CD4-positive, alpha-beta T cell treated with Interleukin-15 for 1 hour (primary cell): ENCODE results near the gene CAMK2D.

ENCODE experiments used
- DNase-seq: peaks from one replicate; pipeline ENCODE4 v3.0.0-alpha.2; 2020

Gene CAMK2D

DNA sequence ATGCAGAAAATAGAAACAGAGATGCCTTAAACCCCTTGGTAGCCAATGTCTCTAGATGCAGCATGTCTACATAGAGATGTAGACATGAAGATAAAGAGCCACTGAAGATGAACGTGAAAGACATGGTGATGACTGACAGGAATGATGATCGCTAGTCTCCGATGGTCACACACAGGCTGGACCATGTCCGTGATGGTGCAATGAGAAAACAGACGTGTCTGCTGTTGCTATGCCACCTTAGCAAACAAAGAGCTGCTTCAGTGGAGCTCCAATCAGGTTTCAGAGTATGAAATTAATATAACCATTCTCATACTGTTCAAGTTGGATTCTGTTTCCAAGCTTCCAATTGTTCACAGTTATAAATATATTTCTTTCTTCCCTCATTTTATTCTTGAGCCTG lies 256.5 kb downstream of the CAMK2D start:
- DNase-seq, result no peak

DNA sequence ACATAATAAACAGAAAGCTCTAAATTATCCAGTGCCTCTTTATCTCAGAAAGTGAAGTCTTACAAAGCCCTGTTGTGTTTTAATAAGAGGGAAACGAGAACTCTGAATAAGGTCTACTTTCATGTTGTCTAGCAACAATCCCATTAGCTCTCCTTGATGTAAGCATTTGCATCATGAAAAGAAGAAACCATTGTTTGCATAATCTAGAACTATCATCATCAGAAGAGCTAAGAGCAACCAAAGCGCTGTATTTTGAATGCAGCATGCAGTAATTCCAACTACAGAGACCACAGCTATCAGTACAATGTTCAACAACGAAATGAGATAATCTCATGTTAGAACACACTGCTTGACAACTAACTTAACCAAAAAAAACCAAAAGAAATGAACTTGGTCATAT lies 257.1 kb downstream of the CAMK2D start:
- no peak for DNase-seq

DNA sequence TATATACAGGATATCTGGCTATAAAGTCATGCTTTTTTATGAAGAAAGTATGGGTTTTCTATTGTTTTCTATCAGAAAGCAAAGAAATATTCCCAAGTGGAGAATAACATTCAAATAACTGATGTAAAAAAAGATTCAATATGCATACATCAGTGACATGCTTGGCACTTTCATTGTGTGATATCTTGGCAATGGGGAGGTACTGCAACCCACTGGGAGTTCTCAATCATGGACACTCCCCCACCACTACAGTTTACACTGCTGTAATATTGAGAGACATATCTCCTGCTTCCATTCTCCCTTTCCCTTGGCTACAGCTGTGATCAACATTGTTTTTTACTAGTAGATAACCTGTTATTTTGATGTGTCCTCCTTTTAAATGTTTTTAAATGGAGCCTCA lies 257.8 kb downstream of the CAMK2D start:
- DNase-seq, result no peak

DNA sequence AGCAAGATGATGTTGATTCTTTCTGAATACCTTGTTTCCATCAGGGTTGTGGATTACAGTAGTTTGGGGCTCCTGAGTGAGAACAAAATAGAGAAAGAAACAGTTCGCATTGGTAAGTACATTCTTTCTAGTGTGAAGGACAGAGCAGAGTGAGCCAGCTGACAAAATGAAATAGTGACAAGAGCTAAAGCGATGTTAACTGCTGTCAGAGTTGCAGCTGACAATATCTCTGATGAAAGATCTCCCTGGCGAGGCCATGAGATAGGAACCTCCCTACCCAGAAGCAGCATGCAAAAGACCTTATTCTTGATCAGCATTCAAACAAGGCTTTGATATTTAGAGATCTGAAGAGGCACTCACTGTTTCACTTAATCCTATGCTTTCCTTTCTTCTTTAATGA lies 258.6 kb downstream of the CAMK2D start:
- DNase-seq, result no peak

DNA sequence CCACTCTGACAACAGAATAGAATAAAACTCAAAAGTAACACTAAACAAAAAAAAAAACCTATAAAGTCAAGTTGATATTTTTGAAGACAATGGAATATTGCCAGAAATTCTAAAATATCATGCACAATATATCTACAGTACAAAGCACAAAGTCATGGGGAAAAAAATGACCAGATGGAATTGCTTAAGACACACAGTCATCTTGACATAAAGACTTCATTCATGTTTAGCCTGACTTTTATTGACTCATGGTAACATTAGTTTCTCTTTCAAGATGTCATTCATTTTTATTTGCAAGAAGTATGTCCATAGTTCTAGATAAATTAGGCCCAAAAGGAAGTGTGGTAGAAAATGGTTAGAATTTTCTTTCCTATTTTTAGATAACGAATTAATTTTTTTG lies 259.1 kb downstream of the CAMK2D start:
- no peak for DNase-seq

DNA sequence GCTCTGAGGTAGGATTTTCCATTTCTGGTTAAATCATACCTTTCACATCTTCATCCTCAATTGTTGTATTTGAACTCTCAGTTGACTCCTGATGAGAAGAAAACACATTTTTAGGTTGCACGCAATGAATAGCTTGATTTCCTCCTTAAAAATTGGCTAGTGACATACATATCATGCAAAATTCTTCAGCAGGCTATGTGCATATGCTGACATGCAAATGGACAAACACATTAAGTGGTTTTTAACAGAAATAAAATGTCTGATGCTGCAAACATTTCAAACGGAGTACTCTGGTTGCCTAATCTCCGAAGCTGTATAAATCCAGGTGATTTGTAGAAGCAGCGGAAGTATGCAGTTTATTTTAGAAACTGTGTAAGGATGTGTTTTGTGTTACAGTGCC lies 261.1 kb downstream of the CAMK2D start:
- no peak for DNase-seq

DNA sequence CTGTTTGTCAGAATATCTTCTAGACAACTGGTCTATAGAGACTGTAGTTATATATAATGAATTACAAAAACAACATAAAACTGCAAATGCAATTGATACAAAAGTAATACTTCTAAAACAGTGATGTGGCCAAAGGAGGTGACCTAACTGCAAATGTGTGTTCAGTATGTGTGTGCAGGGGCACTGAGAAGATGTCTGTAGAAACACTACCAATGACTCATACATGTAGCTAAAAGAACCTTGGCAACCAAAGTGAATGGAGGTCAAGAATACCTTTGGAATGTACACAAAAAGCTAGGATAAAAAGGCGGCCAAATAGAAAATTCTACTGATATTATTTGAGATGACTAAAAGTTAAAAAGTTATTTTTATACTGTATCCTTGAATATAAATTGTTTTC lies 261.8 kb downstream of the CAMK2D start:
- DNase-seq, result no peak

DNA sequence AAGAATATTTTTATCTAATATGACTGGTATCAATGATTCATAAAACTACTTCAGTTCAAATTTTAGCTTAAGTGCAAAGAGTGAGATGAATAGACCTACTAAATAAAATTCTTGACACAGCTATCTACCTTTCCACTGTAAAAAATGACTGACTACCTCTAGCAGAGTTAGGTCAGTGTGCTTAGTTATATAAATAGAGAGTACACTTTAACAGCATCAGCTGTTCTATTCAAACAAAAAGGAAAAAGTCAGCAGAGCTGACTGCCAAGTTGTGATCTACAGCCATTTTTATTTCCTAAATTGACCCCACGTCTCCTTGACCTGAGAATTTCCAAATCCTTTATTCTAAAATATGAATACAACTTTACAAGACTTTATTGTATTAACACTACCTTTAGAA lies 262.4 kb downstream of the CAMK2D start:
- DNase-seq, result no peak

DNA sequence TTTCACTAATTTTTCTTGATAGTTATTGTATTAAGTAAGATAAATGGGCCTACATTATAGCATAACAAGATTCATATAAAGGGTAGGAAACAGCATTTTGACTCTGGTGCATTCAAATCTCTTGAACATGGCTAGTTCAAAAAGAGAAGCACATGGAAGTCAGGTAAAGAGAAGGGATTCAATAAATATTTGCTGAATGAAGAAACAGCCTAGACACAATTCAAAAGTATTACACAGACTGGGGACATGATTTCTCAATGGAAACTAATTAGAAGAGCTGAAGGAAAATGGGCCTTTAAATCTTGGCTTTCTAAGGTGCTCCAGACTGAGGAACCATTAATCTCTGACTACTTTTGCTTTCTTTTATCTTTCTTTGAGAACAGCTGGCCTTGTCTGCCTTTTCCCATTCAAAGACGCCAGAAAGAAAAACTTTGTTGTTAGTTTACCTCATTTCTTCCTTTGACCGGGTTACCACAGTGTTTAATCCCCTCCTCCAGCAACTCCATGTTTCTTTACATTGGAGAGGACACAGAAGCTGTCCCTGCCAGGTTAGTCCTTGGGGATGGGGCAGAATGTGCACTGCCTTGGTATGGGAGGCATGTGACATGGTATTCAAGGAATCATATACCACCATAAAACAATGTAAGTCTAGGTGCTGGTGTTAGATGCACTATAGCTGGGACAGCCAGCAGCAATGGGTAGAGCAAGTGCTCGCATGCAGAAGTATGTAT lies 264.2 kb downstream of the CAMK2D start:
- DNase-seq, result no peak

DNA sequence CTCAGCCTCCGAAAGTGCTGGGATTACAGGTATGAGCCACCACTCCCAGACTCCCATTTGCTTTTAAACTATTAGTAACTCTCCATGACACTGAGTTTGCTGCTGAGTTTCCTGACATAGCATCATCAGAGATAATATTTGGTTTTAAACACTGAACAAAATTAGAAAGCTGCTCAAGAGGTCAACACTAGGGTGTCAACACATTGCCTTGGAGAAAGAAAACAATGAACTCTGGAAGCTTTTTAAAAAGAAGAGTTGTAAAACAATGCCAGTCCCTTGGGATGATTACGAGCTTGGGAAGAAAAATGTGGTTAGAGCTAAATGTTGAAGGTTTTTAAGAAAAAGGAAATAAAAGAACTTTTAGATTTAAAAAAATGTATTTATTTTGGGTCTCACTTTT lies 264.8 kb downstream of the CAMK2D start:
- DNase-seq, result no peak

DNA sequence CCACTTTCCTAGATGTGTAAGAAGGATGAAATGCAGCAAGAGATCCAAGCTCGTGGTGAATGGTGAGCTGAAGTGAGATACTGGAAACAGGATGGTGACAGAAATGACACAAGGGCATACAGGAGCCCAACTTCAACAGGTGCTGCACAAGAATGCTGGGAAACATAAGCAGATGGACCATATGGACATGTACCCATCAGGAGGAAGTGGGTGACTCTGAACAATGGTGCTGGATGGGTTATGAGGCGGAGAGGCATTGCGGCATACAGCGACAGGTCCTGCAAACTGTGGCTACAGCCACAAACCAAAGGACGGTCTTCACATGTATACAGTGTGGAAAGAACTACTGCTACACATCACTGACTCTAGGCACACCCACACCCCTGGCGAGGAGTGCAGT lies 265.7 kb downstream of the CAMK2D start:
- DNase-seq, result no peak

DNA sequence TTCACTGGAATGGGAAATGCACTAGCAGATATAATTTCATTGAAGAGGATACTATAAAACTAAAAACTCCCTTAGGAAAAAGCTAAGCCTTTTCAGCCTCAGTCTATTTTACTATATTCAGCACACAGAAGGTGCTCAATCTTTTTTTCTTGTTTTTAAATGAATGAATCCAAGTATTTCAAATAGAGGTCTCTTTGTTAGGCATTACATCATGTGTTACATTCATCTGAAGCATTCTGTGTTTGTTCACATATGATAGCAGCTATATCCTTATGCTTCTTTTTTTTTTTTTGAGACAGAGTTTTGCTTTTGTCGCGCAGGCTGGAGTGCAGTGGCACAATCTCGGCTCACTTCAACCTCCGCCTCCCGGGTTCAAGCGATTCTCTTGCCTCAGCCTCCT lies 278.4 kb downstream of the CAMK2D start:
- DNase-seq, result no peak

DNA sequence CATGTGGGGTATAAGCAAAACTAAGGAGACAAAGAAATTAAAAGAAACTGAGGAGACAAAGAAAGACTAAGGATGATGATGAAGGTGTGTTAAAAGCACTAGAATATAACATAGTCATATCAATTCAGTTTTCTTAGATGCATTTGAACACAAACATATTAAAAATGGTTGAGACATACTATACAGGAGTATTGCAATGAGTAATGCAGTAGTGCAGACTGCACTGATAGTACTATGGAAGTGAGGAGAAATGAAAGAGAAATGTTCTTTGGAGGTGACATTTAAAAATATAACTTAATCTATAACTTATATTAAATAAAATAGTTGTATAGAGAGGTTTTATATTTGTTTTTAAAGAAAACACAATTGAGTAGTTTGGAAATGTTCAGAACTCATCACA lies 279.2 kb downstream of the CAMK2D start:
- DNase-seq, result no peak

DNA sequence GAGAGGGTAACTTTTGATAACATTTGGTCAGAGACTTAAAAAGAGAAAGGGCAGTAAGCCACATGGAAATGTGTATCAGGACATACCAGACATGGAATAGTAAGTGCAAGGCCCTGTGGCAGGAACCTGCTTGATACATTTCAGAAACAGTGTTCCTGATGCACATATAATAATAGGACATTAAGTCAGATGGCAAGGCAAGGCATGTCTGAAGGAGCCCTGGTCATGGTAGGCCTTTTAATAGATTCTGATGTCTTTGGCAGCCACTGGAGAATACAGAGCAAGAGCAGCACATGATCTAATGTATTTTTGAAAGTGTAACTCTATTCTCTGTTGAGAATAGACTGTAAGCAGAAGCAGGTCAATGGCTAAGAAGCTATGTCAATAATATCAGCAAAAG lies 279.7 kb downstream of the CAMK2D start:
- no peak for DNase-seq

DNA sequence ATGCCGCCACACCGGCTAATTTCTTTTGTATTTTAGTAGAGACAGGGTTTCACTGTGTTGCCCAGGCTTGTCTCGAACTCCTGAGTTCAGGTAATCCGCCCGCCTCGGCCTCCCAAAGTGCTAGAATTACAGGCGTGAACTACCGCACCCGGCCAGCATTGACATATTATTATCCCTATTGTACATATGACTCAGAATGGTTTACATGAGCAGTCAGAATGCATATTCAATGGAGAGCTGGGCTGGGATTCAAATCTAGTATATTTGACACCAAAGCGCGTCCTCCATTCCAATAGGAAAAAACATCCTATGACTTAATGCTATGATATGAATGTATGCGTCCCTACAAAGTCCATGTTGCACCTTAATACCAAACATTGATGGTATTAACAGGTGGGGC lies 281.4 kb downstream of the CAMK2D start:
- DNase-seq, result no peak

DNA sequence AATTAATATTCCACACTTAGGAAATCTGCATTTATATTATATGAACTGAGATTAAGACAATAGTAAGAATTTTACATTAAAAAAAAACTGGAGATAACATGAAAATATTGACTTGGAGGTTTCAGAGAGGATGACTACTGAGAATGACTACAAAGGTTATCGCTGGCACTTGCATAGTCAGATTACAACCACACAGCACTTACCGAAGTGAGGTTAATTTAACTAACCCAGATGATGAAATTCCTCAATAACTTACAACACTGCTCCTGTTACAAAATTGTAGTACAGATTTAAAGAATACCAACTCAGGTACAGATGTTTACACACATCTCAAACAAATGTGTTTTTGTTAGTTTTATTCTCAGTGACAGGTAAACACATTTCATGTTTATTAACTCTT lies 283.5 kb downstream of the CAMK2D start:
- DNase-seq, result no peak

DNA sequence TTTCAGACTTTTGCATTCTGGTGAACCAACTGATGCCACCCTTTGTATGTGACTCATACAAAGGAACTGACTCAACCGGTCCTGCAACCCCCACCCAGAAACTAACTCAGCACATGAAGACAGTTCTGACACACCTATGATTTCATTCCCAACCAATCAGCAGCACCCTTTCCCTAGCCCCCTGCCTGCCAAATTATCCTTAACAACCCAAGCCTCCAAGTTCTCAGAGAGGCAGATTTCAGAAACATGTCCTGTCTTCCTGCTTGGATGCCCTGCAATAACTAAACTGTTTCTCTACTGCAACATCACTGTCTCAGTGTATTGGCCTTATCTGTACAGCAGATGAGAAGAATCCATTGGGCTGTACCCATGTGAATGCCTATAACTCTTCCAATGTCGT lies 284.7 kb downstream of the CAMK2D start:
- no peak for DNase-seq

DNA sequence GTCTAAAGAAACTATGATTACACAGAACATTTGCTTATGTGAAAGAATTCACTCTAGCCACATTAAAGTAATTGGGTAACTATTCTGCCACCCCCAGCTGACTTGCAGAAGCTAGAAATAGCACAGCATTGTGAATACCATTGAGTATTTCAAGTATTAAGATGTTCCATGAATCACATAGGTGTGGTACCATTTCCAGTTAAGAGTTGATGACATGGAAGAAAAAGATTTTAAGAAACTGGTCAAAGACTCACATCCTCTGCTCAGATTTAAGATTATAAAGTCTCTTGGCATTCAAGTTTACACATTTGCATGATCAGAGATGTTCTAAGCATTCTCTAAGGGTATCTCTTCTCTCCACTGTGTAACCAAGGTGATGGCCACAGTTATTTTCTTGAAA lies 287.5 kb downstream of the CAMK2D start:
- no peak for DNase-seq

DNA sequence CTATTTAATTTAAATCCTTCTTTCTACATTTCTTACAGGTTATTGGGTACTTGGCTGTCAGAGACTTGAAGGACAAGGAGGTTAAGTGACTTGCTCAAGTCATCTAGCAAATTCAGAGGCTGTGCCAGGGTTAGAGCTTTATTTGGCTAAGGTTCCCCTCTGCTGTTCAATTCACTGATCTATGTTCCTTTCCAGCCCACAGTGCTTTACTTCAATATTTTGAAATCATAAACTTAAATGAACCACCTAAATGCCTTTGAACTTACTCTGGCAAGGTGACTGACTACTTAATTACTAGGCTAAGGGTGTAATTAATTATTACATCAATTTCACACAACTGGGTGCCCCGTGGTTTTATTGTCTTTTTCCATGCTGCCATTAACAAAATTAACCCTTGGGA lies 288.7 kb downstream of the CAMK2D start:
- DNase-seq, result no peak

DNA sequence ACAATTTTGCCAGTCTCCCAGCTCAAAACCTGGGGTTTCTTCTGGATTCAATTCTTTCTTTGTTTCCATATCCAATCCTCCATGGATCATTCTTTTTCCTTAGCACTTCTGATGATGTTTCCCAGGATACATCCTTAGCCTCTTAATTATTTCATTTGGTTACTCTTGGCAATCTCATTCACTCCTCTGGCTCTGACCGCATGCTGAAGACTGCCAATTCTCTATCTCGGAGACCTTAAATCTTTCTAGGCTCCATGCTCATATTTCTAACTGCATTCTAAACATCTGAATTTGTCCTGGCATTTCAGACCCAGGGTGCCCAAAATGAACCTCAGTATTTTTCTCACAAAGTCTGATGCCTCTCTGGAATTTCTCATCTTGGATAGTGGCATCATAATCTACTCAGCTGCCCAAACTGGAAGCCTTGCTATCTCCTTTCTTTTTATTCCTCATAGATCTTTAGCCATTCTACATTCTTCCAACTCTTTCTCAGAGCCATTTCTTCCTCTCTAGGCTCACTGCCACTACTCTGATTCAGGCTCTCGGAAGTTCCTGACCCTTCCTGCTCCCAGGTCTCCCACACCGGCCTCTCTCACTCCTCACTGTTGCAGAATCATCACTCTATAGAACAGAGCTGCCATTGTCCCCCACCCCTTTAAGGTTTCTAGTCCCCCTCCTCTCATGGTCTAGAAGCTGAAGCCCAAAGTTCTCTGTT lies 290.2 kb downstream of the CAMK2D start:
- no peak for DNase-seq

DNA sequence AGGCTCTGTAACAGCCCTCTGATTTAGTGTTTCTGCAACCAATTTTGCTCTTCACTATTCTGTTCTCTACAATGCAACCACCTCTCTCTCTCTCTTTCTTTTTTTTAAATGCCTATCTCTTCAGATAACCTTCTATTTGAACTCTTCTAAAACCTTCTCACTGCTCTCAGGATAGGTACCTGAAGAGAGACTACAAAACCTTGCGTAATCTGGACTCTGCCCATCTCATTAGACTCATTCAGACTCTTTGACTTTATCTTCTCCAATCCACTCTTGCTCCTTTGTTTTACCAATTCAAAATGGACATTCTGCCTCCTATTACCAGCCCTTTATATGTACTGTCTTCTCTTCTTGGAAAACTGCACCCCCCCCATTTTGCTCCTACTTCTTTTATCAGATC lies 291.6 kb downstream of the CAMK2D start:
- DNase-seq, result no peak

DNA sequence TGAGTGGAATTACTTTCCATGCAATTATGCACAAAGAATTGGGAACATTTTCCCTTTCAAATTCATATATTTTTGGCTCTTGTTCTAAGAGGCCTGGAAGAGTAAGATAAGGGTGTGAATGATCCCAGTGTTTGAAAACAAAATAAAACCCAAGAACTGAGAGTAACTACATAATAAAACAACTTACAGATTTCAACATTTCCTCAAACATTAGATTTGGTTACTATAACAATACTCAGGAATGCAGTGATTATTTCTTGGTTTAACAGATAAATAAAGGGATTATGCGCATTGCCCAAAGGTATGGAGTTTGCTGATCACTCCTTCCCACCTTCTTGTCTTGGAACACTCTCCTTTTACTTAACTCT lies 292.5 kb downstream of the CAMK2D start:
- no peak for DNase-seq

DNA sequence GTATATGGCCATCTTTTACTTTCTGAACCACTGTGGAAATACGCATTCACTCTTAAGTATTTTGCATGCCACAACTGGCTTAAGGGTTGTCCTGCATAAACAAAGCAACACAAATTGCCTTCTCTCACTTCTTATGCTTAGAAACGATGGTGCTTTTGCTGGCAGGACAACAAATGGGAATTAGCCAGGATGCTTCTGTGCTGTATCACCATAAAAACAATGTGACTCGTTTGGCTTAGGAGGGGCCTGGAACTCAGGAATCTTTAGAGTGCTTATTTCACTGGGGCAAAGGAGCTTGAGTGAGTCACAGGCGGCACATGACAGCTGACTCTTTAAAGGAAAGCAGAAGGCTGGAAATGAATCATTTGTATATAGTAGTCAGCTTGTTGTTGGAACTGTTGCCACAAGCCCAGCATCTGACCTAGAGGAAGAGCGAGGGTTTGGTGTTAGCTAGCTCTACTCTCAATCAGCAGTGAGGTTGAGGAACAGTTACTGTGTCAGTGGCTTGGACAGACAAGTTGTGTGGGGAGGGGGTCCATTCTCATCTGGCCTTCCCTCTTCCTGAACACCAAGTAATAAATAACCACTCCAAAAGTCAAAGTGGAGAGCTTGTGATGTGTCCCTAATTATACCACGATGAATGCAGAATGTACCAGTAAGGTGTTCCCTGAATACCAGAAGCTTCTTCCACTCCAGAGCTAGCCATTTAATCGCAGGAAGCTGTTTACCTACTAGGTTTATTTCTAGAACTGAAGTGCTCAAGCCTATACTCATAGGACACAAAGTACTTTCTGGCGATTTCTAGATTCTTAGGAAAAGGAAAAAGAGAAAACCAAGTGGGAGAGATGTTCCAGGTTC lies 293.1 kb downstream of the CAMK2D start:
- DNase-seq, result no peak

DNA sequence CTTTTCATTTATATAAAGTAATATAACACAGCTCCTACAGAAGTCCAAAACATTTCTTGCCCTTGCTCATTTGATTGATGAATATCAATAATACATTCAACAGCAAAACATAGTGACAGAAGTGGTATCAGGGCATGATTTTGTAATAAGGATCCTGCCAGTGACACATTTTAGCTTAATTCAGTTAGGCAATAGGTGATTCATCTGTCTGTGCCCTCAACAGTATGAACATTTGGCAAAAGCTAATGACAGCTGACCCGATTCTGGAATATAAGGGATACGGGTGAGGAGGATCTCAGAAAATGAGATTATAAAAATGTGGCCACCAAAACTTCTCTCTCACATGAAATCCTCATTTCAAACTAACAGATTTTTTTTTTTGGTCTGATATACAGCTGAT lies 294.0 kb downstream of the CAMK2D start:
- DNase-seq, result no peak
